GM23248 (cell line): ENCODE data around the gene EHD4. TPM values are rescaled to one million over a fixed set of nuclear protein-coding genes. Genes with fewer than 3 reads are reported as not detected.

Experiments
- DNase-seq: peaks from one replicate; pipeline ENCODE4 v3.0.0-alpha.2; 2015
- H2AFZ ChIP-seq: fragments of 200-600 bp; sonication (generic); 2 replicates; pipeline ENCODE4 v1.6.1; 2016; ENCODE audit warnings: antibody characterized with exemption
- H3F3A ChIP-seq: fragments of 200-600 bp; sonication (generic); 2 replicates; pipeline ENCODE4 v1.6.1; 2016; ENCODE audit warnings: mild to moderate bottlenecking, antibody characterized with exemption, mixed run types; ENCODE audit not compliant: insufficient read depth
- H3K27ac ChIP-seq: fragments of 200-600 bp; sonication (generic); 2 replicates; pipeline ENCODE4 v1.5.1; 2016; ENCODE audit warnings: mild to moderate bottlenecking
- H3K27me3 ChIP-seq: fragments of 200-600 bp; sonication (generic); replicated peaks from 2 replicates; pipeline ENCODE4 v1.6.1; 2016; ENCODE audit warnings: mild to moderate bottlenecking; ENCODE audit not compliant: insufficient read depth
- H3K36me3 ChIP-seq: fragments of 200-600 bp; sonication (generic); 2 replicates; pipeline ENCODE4 v1.6.1; 2016; ENCODE audit warnings: low read depth, mild to moderate bottlenecking
- H3K4me1 ChIP-seq: fragments of 200-600 bp; sonication (generic); 2 replicates; pipeline ENCODE4 v1.6.1; 2016; ENCODE audit warnings: mild to moderate bottlenecking; ENCODE audit not compliant: insufficient read depth
- H3K4me2 ChIP-seq: fragments of 200-600 bp; sonication (generic); one replicate; pipeline ENCODE4 v1.6.1; 2016; ENCODE audit warnings: mild to moderate bottlenecking; ENCODE audit not compliant: unreplicated experiment
- H3K4me3 ChIP-seq: fragments of 200-600 bp; sonication (generic); 2 replicates; pipeline ENCODE4 v1.5.1; 2016; ENCODE audit warnings: mild to moderate bottlenecking
- H3K79me2 ChIP-seq: fragments of 200-600 bp; sonication (generic); 2 replicates; pipeline ENCODE4 v1.6.1; 2016; ENCODE audit warnings: mild to moderate bottlenecking; ENCODE audit not compliant: insufficient read depth
- H3K9ac ChIP-seq: fragments of 200-600 bp; sonication (generic); 2 replicates; pipeline ENCODE4 v1.6.1; 2016; ENCODE audit warnings: mild to moderate bottlenecking
- H3K9me2 ChIP-seq: fragments of 200-600 bp; sonication (generic); 2 replicates; pipeline ENCODE4 v1.6.1; 2016; ENCODE audit warnings: mixed run types, mild to moderate bottlenecking, moderate library complexity; ENCODE audit not compliant: insufficient read depth
- H3K9me3 ChIP-seq: fragments of 200-600 bp; sonication (generic); one replicate; pipeline ENCODE4 v1.6.1; 2017; ENCODE audit warnings: low read depth
- H4K20me1 ChIP-seq: fragments of 200-600 bp; sonication (generic); 2 replicates; pipeline ENCODE4 v1.6.0; 2016; ENCODE audit not compliant: insufficient read depth
- EZH2 ChIP-seq: fragments of 200-600 bp; sonication (generic); IDR thresholded peaks from 2 replicates; pipeline ENCODE4 v1.6.1; 2018; ENCODE audit warnings: antibody characterized with exemption, mild to moderate bottlenecking; ENCODE audit not compliant: insufficient read depth, poor library complexity, severe bottlenecking
- EZH2phosphoT487 ChIP-seq: fragments of 200-600 bp; sonication (generic); IDR thresholded peaks from 2 replicates; pipeline ENCODE4 v1.6.1; 2018; ENCODE audit warnings: antibody characterized with exemption, moderate library complexity, mild to moderate bottlenecking, low read depth; ENCODE audit not compliant: insufficient read depth
- WGBS, 2 experiments: methylation state at CpG; one replicate each; pipeline ENCODE4 v1.1.6; 2015 to 2017; ENCODE audit warnings: low lambda C conversion rate in 2 of 2, low coverage in 1 of 2; ENCODE audit errors: missing lambda C conversion rate in 2 of 2; 5-methylcytosine and 5-hydroxymethylcytosine counted together
- in situ Hi-C: fragments of 300-500 bp; cut with MboI; formaldehyde crosslinking; loops from 2 replicates; pipeline ENCODE4 v1.15.0; 2020
- polyA plus RNA-seq: library from polyadenylated mRNA; unstranded; fragments of >200 nt; fragmentation: Nextera tagmentation; extraction: Ambion mirVana; gene quantifications from 2 replicates; pipeline ENCODE4 v1.2.1, GENCODE V29; 2016
- total RNA-seq: library from RNA; depleted of rRNA; stranded (reverse); fragments of >200 nt; shearing (Covaris generic); gene quantifications from 2 replicates; pipeline ENCODE4 v1.2.3, GENCODE V29; 2014

The EHD4 gene
- total and polyA plus RNA-seq, 2 experiments from 2014 or later: 17.7 to 18.7 TPM

- TF ChIP-seq EZH2 (no peak), EZH2phosphoT487 (no peak)
- H3K4me3 ChIP-seq: no peak overlapping the region
- WGBS, 2 experiments: 42 to 44% methylated on average over 17 to 21 of the region's 21 CpGs
- no peak overlapping the region for H3K9ac ChIP-seq
- H4K20me1 ChIP-seq: no peaks in the 10 kb centered on the region
- in situ Hi-C loops: no loop called here
- peaks cover 5% of the 10 kb centered on the region for H3K27me3 ChIP-seq
- no peak overlapping the region for H3K27ac ChIP-seq
- H3F3A ChIP-seq: no peaks in the 10 kb centered on the region
- H3K36me3 ChIP-seq: no peaks in the 10 kb centered on the region
- no peak overlapping the region for H3K4me2 ChIP-seq
- DNase-seq: no peak
- no peaks in the 10 kb centered on the region for H3K9me2 ChIP-seq
- no peaks in the 10 kb centered on the region for H3K9me3 ChIP-seq
- no peaks in the 10 kb centered on the region for H3K4me1 ChIP-seq
- H3K79me2 ChIP-seq: no peaks in the 10 kb centered on the region
- H2AFZ ChIP-seq: no peak overlapping the region
Measured at GRCh38 chr15:41988896-41989572, 16.7 kb upstream of the EHD4 start.

GRCh38 chr15:41987925-41988275, 15.5 kb upstream of the EHD4 start:
- Histone ChIP-seq H3K9ac (no peak overlapping the region), H3K9me2 (no peaks in the 10 kb centered on the region), H3K27ac (no peak overlapping the region), H3K4me3 (no peak overlapping the region), H2AFZ (no peak overlapping the region), H3K27me3 (peaks cover 5% of the 10 kb centered on the region), H3K4me1 (no peaks in the 10 kb centered on the region), H3K9me3 (no peaks in the 10 kb centered on the region), H3K4me2 (no peak overlapping the region), H4K20me1 (no peaks in the 10 kb centered on the region), H3K36me3 (no peaks in the 10 kb centered on the region), H3K79me2 (no peaks in the 10 kb centered on the region), H3F3A (no peaks in the 10 kb centered on the region)
- in situ Hi-C loops: no loop called here
- 77 to 90% methylated on average over 6 to 11 of the region's 11 CpGs for WGBS, 2 experiments
- TF ChIP-seq EZH2: no peak
- no peak for TF ChIP-seq EZH2phosphoT487
- DNase-seq: no peak

GRCh38 chr15:41987246-41987924, 15.0 kb upstream of the EHD4 start:
- peaks cover 5% of the 10 kb centered on the region for H3K27me3 ChIP-seq
- H3K36me3 ChIP-seq: no peaks in the 10 kb centered on the region
- no peaks in the 10 kb centered on the region for H3K9me2 ChIP-seq
- H2AFZ ChIP-seq: no peak overlapping the region
- H3K4me2 ChIP-seq: no peak overlapping the region
- H3K4me3 ChIP-seq: no peak overlapping the region
- no peaks in the 10 kb centered on the region for H3F3A ChIP-seq
- no peaks in the 10 kb centered on the region for H4K20me1 ChIP-seq
- in situ Hi-C loops: no loop called here
- no peak overlapping the region for H3K27ac ChIP-seq
- H3K79me2 ChIP-seq: no peaks in the 10 kb centered on the region
- WGBS, 2 experiments: 79 to 83% methylated on average over 13 to 17 of the region's 17 CpGs
- H3K4me1 ChIP-seq: no peaks in the 10 kb centered on the region
- no peak overlapping the region for H3K9ac ChIP-seq
- no peaks in the 10 kb centered on the region for H3K9me3 ChIP-seq
- no peak for TF ChIP-seq EZH2
- no peak for TF ChIP-seq EZH2phosphoT487
- DNase-seq: no peak

- TF ChIP-seq EZH2phosphoT487 (no peak), EZH2 (no peak)
- H4K20me1 ChIP-seq: no peaks in the 10 kb centered on the region
- WGBS, 2 experiments: 82 to 84% methylated on average over 19 of the region's 19 CpGs
- no peak overlapping the region for H3K9ac ChIP-seq
- no peak overlapping the region for H3K27ac ChIP-seq
- no peaks in the 10 kb centered on the region for H3K79me2 ChIP-seq
- no peaks in the 10 kb centered on the region for H3K36me3 ChIP-seq
- H3K4me1 ChIP-seq: no peaks in the 10 kb centered on the region
- H3K9me2 ChIP-seq: no peaks in the 10 kb centered on the region
- DNase-seq: no peak
- H3K27me3 ChIP-seq: peaks cover 5% of the 10 kb centered on the region
- no peaks in the 10 kb centered on the region for H3K9me3 ChIP-seq
- no peak overlapping the region for H3K4me3 ChIP-seq
- in situ Hi-C loops: no loop called here
- H3K4me2 ChIP-seq: no peak overlapping the region
- no peak overlapping the region for H2AFZ ChIP-seq
- no peaks in the 10 kb centered on the region for H3F3A ChIP-seq
Measured at GRCh38 chr15:41985236-41986160, 13.1 kb upstream of the EHD4 start.
